Panc1 (cell line): Measurements from ENCODE around the gene DAO.

Source experiments
- CTCF ChIP-seq: fragments of 450-650 bp; IDR thresholded peaks from 2 replicates; pipeline ENCODE4 v1.5.1; 2017; ENCODE audit warnings: mild to moderate bottlenecking
- POLR2AphosphoS5 ChIP-seq: IDR thresholded peaks from 2 replicates; pipeline ENCODE4 v1.6.1; 2012; ENCODE audit warnings: mild to moderate bottlenecking, low read depth, low read length, moderate library complexity
- SIN3A ChIP-seq: IDR thresholded peaks from 2 replicates; pipeline ENCODE4 v1.6.1; 2012; ENCODE audit warnings: low read depth, mild to moderate bottlenecking, low read length, moderate library complexity, borderline replicate concordance; ENCODE audit not compliant: insufficient read depth
- TCF7L2 ChIP-seq: IDR thresholded peaks from 2 replicates; pipeline ENCODE4 v1.6.1; 2011; ENCODE audit warnings: mild to moderate bottlenecking, low read depth, low read length, inconsistent platforms
- TF ChIP-seq, protein P1 (sequence below), 2 experiments: IDR thresholded peaks; 2 replicates each; pipeline ENCODE4 v1.6.1; 2011 to 2012; ENCODE audit warnings: low read depth in 2 of 2, control low read depth in 1 of 2, low read length in 1 of 2, mild to moderate bottlenecking in 1 of 2, moderate library complexity in 1 of 2; ENCODE audit not compliant: insufficient read depth in 1 of 2

DNA sequence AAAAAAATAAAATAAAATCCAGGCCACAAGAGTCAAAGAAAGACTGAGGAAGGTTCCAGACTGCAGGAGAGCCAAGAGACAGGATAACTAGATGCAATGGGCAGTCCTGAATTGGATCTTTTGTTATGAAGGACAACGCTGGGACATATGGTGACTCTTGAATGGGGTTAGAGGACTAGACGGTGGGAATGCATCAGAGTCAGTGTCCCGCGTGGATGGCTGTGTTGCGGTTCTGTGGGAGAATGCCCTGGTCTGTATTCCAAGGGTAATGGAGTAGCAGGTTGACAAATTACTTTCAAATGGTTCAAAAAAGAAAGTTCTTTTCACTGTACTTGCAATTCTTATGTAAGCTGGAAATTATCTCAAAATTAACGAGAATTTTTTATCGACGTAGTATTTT lies 42.7 kb upstream of the DAO start:
- no peak for TF ChIP-seq POLR2AphosphoS5
- no peak for TF ChIP-seq CTCF
- TF ChIP-seq SIN3A = no peak
- TF ChIP-seq, protein P1, sequence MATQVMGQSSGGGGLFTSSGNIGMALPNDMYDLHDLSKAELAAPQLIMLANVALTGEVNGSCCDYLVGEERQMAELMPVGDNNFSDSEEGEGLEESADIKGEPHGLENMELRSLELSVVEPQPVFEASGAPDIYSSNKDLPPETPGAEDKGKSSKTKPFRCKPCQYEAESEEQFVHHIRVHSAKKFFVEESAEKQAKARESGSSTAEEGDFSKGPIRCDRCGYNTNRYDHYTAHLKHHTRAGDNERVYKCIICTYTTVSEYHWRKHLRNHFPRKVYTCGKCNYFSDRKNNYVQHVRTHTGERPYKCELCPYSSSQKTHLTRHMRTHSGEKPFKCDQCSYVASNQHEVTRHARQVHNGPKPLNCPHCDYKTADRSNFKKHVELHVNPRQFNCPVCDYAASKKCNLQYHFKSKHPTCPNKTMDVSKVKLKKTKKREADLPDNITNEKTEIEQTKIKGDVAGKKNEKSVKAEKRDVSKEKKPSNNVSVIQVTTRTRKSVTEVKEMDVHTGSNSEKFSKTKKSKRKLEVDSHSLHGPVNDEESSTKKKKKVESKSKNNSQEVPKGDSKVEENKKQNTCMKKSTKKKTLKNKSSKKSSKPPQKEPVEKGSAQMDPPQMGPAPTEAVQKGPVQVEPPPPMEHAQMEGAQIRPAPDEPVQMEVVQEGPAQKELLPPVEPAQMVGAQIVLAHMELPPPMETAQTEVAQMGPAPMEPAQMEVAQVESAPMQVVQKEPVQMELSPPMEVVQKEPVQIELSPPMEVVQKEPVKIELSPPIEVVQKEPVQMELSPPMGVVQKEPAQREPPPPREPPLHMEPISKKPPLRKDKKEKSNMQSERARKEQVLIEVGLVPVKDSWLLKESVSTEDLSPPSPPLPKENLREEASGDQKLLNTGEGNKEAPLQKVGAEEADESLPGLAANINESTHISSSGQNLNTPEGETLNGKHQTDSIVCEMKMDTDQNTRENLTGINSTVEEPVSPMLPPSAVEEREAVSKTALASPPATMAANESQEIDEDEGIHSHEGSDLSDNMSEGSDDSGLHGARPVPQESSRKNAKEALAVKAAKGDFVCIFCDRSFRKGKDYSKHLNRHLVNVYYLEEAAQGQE (IDR thresholded peaks at IDR 0.05; ENCODE audit: insufficient read depth in 1 of 2, low read depth in 2 of 2, low read length in 1 of 2) = no peak
- TF ChIP-seq TCF7L2 = no peak
